Astrocyte of the cerebellum (primary cell): ENCODE results near the gene JMY.
A peak's percentile ranks its signal among the peaks of the same experiment; 100 is the strongest.

Experiments
- DNase-seq: peaks from one replicate; pipeline ENCODE4 v3.0.0-alpha.2; 2011; ENCODE audit warnings: low read depth
- H3K4me3 ChIP-seq: 2 replicates; pipeline ENCODE4 v1.5.1; 2011; ENCODE audit warnings: mild to moderate bottlenecking, low read depth, low read length, moderate library complexity
- in situ Hi-C: cut with HindIII; loops from 2 replicates; pipeline ENCODE4 v1.10.0; 2017; ENCODE audit warnings: low sequenced_read_pairs
- TF ChIP-seq, protein P1 (sequence below): IDR thresholded peaks from 2 replicates; pipeline ENCODE4 v1.5.1; 2012; ENCODE audit warnings: low read length, low read depth, moderate library complexity, mild to moderate bottlenecking; ENCODE audit errors: missing control alignments

The JMY gene

DNA sequence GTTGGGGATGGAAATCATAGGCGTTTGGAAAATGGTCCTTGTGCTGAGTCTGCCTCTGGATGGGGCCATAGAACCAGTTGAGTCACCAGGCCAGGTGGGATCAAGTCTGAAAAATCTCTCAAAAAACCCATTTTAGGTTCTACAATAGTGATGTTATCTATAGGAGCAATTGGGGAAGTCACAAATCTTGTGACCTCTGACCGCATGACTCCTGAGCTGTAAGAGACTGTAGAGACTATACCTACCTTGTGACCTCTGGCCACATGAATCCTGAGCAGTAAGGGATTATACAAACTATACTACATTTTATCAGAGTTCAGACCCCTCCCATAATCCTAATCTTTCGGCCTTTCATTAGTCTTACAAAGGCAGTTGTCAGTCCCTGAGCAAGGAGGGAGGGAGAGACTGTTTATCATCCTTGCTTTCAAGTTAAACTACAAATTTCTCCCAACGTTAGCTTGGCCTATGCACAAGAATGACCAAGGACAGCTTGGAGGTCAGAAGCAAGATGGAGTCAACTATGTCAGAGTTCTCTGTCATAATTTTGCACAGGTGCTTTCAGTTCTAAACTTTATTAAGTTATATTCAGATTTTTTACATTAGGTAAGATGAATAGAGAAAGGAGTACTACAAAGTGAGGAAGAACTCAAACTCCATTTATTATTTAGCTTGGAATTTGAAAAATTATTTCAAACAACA lies 11.5 kb upstream of the JMY start:
- in situ Hi-C loops: no loop called here
- H3K4me3 ChIP-seq: no peak overlapping the region
- TF ChIP-seq, protein P1, sequence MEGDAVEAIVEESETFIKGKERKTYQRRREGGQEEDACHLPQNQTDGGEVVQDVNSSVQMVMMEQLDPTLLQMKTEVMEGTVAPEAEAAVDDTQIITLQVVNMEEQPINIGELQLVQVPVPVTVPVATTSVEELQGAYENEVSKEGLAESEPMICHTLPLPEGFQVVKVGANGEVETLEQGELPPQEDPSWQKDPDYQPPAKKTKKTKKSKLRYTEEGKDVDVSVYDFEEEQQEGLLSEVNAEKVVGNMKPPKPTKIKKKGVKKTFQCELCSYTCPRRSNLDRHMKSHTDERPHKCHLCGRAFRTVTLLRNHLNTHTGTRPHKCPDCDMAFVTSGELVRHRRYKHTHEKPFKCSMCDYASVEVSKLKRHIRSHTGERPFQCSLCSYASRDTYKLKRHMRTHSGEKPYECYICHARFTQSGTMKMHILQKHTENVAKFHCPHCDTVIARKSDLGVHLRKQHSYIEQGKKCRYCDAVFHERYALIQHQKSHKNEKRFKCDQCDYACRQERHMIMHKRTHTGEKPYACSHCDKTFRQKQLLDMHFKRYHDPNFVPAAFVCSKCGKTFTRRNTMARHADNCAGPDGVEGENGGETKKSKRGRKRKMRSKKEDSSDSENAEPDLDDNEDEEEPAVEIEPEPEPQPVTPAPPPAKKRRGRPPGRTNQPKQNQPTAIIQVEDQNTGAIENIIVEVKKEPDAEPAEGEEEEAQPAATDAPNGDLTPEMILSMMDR: no peak
- DNase-seq: no peak

DNA sequence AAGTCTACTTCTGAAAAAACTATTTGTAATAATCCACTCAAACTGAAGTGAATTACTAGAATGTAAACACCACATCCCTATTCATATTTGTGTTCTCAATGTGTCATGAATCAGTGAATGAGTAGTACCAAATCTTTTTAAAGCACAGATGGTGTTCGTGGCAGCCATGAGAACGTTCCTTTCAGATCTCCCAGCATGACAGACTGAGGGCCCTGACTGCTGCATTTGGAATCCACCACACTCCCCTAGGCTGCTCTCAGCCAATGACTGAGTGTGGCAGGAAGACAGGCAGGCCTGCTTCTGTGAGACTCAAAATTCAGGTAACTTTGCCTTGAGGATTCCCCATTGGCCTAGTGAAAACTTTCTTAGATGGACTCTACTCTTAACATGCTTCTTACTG lies 10.9 kb upstream of the JMY start:
- TF ChIP-seq, protein P1: no peak
- no peak overlapping the region for H3K4me3 ChIP-seq
- in situ Hi-C loops: no loop called here
- DNase-seq: no peak

DNA sequence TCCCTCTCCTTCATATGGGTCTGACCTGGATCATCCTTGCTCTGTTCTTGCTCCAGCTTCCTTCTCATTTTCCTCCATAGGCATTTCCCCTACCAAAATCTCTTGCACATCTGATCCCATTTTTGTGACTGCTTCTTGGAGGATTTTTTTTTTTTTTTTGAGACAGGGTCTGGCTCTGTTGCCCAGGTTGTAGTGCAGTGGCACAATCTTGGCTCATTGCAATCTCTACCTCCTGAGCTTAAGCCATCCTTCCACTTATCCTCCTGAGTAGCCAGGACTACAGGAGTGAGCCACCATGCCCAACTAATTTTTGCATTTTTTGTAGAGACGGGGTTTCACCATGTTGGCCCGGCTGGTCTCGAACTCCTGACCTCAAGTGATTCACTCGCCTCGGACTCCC lies 10.5 kb upstream of the JMY start:
- H3K4me3 ChIP-seq: no peak overlapping the region
- in situ Hi-C loops: no loop called here
- no peak for DNase-seq
- TF ChIP-seq, protein P1: no peak

DNA sequence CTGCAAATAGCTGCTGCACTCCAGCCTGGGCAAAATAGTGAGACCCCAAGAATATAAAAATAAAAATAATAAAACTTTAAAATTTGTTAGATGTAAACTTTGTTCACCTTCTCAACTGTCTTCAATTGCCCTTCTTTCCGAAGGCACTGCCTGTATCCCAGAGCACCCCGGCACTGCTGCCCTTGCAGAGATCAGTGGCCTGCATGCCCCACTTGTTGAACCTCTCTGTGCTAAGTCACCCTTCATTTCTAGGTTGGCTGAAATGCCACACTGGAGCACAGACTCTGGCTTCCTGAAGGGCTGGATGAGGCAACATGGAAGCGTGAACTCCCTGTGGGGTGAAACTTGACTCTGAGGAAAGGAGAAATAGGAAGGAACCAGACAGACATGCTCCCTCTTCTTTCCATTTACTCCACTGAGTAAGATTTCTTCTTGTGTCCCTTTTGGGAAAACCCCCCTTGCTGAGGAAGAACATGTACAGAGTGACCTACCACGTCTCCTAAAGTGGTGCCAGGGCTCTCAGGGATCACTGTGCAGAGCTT lies 8.4 kb upstream of the JMY start:
- no peak overlapping the region for H3K4me3 ChIP-seq
- no peak for DNase-seq
- TF ChIP-seq, protein P1: no peak
- in situ Hi-C loops: no loop called here

DNA sequence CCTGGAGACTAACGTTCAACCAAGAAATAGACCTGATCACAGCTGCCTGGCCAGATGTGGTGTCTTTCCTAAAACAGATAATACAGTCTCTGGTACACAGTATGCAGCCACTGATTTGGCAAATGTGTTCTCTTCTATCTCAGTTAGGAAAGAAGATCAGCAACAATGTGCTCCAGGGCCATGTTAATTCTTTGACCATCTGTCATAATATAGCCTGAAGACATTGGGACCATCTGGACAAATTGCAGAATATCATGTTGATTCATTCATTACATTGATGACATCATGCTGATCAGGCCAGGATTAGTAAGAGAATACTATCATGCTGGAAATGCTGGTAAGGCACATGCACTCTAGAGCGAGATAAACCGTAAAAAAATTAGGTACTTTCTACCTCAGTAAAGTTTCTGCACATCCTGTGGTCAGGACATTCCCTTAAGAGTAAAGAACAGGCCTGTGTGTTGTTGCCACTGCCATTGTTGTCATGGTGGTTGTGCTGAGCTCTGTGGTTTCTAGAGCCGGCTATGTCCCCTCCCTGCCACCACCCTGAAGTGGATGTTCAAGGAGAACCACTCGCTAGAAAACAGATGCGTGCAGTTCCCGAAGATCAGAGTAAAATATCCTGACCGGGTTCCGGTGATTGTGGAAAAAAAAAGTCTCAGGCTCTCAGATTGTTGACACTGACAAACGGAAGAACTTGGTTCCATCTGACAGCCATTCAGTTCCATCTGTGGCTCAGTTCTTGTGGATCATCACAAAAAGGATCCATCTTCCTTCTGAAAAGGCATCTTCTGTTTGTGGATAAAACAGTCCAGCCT lies 6.4 kb upstream of the JMY start:
- no peak for DNase-seq
- TF ChIP-seq, protein P1: no peak
- in situ Hi-C loops: no loop called here
- no peak overlapping the region for H3K4me3 ChIP-seq

DNA sequence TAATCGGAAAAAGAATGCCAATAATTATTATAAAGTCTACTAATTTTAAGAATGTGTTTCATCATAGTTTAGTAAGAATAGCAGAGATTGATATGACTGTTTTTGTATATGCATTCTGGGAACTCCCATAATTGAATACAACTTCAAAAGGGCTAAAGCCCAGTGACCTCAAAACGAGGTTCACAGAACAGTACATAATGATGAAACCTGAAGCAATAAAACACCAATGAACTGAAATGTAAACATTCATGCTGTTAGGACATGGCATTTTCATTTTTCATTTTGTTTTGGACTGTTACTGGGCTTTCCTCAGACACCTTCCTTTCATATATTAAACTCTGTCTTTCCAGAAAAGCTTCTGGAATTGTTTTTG lies 684 bp upstream of the JMY start:
- no peak for DNase-seq
- TF ChIP-seq, protein P1: no peak
- in situ Hi-C loops: no loop called here
- peak overlapping the region; percentile 73 for H3K4me3 ChIP-seq
